Suprapubic skin (tissue), 4 donors: Measurements from ENCODE around the gene CBY1. TPM values are rescaled to one million over a fixed set of nuclear protein-coding genes. Genes with fewer than 3 reads are reported as not detected.
A peak's percentile ranks its signal among the peaks of the same experiment; 100 is the strongest.

Source experiments
- DNase-seq, 2 donors: peaks; one replicate each; pipeline ENCODE4 v3.0.0-alpha.2; 2019; ENCODE audit warnings: low spot score in 2 of 2
- H3K27ac ChIP-seq: fragments of 200-600 bp; sonication (generic); one replicate; pipeline ENCODE4 v1.5.1; 2019
- H3K27me3 ChIP-seq: fragments of 200-600 bp; sonication (generic); one replicate; pipeline ENCODE4 v1.5.1; 2019
- H3K36me3 ChIP-seq: fragments of 200-600 bp; sonication (generic); one replicate; pipeline ENCODE4 v1.5.1; 2019
- H3K4me1 ChIP-seq: fragments of 200-600 bp; sonication (generic); one replicate; pipeline ENCODE4 v1.5.1; 2019
- H3K4me3 ChIP-seq: fragments of 200-600 bp; sonication (generic); one replicate; pipeline ENCODE4 v1.5.1; 2019; ENCODE audit warnings: mild to moderate bottlenecking
- H3K9me3 ChIP-seq: fragments of 200-600 bp; sonication (generic); one replicate; pipeline ENCODE4 v1.5.1; 2019
- EP300 ChIP-seq: sonication (generic); formaldehyde crosslinking; IDR thresholded peaks from one replicate; pipeline ENCODE4 v1.6.1; 2017; ENCODE audit warnings: antibody characterized with exemption
- POLR2A ChIP-seq, 2 donors: fragments of 450-650 bp; IDR thresholded peaks; one replicate each; pipeline ENCODE4 v1.6.1; 2017; ENCODE audit warnings: antibody characterized with exemption in 2 of 2, mild to moderate bottlenecking in 2 of 2, moderate library complexity in 2 of 2
- POLR2AphosphoS5 ChIP-seq, 3 donors: sonication (generic); formaldehyde crosslinking; IDR thresholded peaks; one replicate each; pipeline ENCODE4 v1.6.1; 2017; ENCODE audit warnings: antibody characterized with exemption in 3 of 3
- WGBS: methylation state at CpG from one replicate; pipeline ENCODE4 v1.1.5; 2018; 5-methylcytosine and 5-hydroxymethylcytosine counted together
- total RNA-seq, 4 donors: library from RNA; depleted of rRNA; stranded (reverse); fragments of >200 nt; gene quantifications; one replicate each; pipeline ENCODE4 v1.1.0, GENCODE V29; 2016
- TF ChIP-seq, protein P1 (sequence below), 2 donors: fragments of 200-600 bp in 1 of 2; fragments of 450-650 bp in 1 of 2; sonication (generic) in 1 of 2; IDR thresholded peaks; one replicate each; pipeline ENCODE4 v1.5.1; 2016 to 2019; ENCODE audit warnings: antibody characterized with exemption in 2 of 2, mild to moderate bottlenecking in 1 of 2, moderate library complexity in 1 of 2

The CBY1 gene
- total RNA-seq, 4 donors from 2014 or later: 9.9 to 25.7 (median 15.4) TPM

GRCh38 chr22:38697425-38698089, 41.1 kb downstream of the CBY1 start:
- H3K9me3 ChIP-seq: no peaks in the 10 kb centered on the region
- TF ChIP-seq POLR2AphosphoS5 (IDR thresholded peaks at IDR 0.05): no peak
- TF ChIP-seq, protein P1, sequence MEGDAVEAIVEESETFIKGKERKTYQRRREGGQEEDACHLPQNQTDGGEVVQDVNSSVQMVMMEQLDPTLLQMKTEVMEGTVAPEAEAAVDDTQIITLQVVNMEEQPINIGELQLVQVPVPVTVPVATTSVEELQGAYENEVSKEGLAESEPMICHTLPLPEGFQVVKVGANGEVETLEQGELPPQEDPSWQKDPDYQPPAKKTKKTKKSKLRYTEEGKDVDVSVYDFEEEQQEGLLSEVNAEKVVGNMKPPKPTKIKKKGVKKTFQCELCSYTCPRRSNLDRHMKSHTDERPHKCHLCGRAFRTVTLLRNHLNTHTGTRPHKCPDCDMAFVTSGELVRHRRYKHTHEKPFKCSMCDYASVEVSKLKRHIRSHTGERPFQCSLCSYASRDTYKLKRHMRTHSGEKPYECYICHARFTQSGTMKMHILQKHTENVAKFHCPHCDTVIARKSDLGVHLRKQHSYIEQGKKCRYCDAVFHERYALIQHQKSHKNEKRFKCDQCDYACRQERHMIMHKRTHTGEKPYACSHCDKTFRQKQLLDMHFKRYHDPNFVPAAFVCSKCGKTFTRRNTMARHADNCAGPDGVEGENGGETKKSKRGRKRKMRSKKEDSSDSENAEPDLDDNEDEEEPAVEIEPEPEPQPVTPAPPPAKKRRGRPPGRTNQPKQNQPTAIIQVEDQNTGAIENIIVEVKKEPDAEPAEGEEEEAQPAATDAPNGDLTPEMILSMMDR (IDR thresholded peaks at IDR 0.05): no peak
- TF ChIP-seq EP300: no peak
- no peak for TF ChIP-seq POLR2A (IDR thresholded peaks at IDR 0.05)
- 46% methylated on average over 8 of the region's 8 CpGs for WGBS
- DNase-seq: no peak
- H3K4me1 ChIP-seq: peaks cover 65% of the 10 kb centered on the region
- no peaks in the 10 kb centered on the region for H3K27me3 ChIP-seq
- no peaks in the 10 kb centered on the region for H3K36me3 ChIP-seq
- H3K4me3 ChIP-seq: peak overlapping the region; percentile 5
- H3K27ac ChIP-seq: peak overlapping the region; percentile 61

DNA sequence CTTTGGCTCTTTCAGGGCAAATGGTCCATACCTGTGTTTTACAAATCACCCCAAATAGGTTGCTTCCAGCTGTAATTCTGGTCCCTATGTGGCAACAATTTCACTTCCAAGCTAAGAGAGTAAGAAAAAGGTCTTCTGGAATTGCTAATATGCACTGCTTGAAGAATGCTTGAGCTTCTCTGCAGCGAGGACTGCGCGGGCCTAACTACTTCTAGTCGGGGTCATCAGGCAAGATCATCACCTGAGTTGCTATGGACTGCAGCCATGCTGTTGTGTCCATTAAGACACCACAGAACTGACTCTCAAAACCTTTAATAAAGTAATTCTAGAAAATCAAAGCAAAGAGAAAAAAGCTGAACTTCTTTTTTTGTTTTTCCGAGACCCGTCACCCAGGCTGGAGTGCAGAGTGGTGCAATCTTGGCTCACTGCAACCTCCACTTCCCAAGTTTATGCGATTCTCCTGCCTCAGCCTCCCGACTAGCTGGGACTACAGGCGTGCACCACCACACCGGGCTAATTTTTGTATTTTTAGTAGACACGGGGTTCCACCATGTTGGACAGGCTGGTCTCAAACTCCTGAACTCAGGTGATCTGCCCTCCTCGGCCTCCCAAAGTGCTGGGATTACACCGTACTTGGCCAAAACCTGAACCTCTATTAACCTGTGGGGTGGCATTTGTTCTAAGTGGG, 42.1 kb downstream of the CBY1 start:
- TF ChIP-seq POLR2AphosphoS5 (IDR thresholded peaks at IDR 0.05): no peak
- TF ChIP-seq, protein P1 (IDR thresholded peaks at IDR 0.05): no peak
- no peak for TF ChIP-seq POLR2A (IDR thresholded peaks at IDR 0.05)
- TF ChIP-seq EP300: no peak
- 93% methylated on average over 13 of the region's 13 CpGs for WGBS
- Histone ChIP-seq H3K9me3 (no peaks in the 10 kb centered on the region), H3K27me3 (no peaks in the 10 kb centered on the region), H3K27ac (no peak overlapping the region), H3K36me3 (no peaks in the 10 kb centered on the region), H3K4me3 (peak overlapping the region; percentile 98), H3K4me1 (peaks cover 60% of the 10 kb centered on the region)
- no peak for DNase-seq

DNA sequence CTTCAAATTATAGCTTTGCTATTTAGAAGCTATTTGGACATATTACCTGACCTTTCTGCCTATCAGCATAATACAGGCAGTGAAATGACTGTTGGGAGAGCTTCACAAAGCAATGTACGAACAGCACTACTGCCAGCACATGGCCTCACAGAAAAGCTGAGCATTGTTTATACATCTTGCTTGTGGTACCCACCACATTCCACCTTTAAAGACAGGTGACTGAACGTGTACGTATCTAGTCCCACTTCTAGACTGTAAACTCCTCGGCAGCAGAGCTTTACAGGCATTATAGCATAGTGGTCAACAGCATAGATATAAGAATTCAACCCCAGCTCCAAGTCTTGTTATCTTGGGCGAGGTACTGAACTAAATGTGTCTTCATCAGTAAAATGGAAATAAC, 42.7 kb downstream of the CBY1 start:
- H3K27me3 ChIP-seq: no peaks in the 10 kb centered on the region
- TF ChIP-seq POLR2A (IDR thresholded peaks at IDR 0.05) (no peak), POLR2AphosphoS5 (IDR thresholded peaks at IDR 0.05) (no peak), EP300 (no peak)
- TF ChIP-seq, protein P1 (IDR thresholded peaks at IDR 0.05): no peak
- no peaks in the 10 kb centered on the region for H3K36me3 ChIP-seq
- H3K4me1 ChIP-seq: peaks cover 58% of the 10 kb centered on the region
- no peak for DNase-seq
- 49% methylated on average over 5 of the region's 5 CpGs for WGBS
- peak overlapping the region; percentile 99 for H3K27ac ChIP-seq
- no peaks in the 10 kb centered on the region for H3K9me3 ChIP-seq
- peak overlapping the region; percentile 98 for H3K4me3 ChIP-seq

DNA sequence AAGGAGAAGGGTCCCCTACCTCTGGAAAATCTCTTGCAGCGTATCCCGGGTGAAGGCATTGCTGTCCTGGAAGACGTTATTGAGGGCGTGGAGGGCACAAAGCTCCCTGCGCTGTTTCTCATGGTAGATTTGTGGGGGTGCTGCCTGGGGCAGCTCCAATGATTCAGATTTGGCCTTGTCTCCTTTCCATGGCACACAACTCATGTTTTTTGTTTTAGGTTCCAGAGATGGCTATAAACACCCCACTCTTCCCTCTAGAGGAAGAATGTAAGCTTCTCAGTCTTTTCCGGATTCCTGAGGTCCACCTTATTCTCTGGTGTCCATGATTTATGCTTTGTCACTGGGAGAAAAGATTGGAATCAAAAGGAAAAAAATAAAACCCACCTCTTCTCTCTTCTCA, 43.3 kb downstream of the CBY1 start:
- no peaks in the 10 kb centered on the region for H3K27me3 ChIP-seq
- peak overlapping the region; percentile 98 for H3K4me3 ChIP-seq
- H3K4me1 ChIP-seq: peaks cover 64% of the 10 kb centered on the region
- H3K9me3 ChIP-seq: no peaks in the 10 kb centered on the region
- no peak for DNase-seq
- TF ChIP-seq, protein P1 (IDR thresholded peaks at IDR 0.05): peak in 1 of 2 donors; percentile 1
- TF ChIP-seq EP300: no peak
- no peaks in the 10 kb centered on the region for H3K36me3 ChIP-seq
- H3K27ac ChIP-seq: peak overlapping the region; percentile 99
- whole genome bisulfite sequencing: 6% methylated on average over 6 of the region's 6 CpGs

- H3K36me3 ChIP-seq: no peaks in the 10 kb centered on the region
- peak; percentile 90 for DNase-seq
- 0% methylated on average over 15 of the region's 57 CpGs for WGBS
- H3K27me3 ChIP-seq: no peaks in the 10 kb centered on the region
- H3K4me3 ChIP-seq: peak overlapping the region; percentile 98
- TF ChIP-seq, protein P1 (IDR thresholded peaks at IDR 0.05): no peak
- no peak for TF ChIP-seq POLR2AphosphoS5 (IDR thresholded peaks at IDR 0.05)
- no peak for TF ChIP-seq EP300
- TF ChIP-seq POLR2A (IDR thresholded peaks at IDR 0.05): no peak
- H3K27ac ChIP-seq: peak overlapping the region; percentile 99
- peaks cover 63% of the 10 kb centered on the region for H3K4me1 ChIP-seq
- H3K9me3 ChIP-seq: no peaks in the 10 kb centered on the region
These were observed 43.9 kb downstream of the CBY1 start for GRCh38 chr22:38700270-38700788.
